Stomach (tissue), 9 donors: ENCODE results near the gene REPS1. TPM values are rescaled to one million over a fixed set of nuclear protein-coding genes. Genes with fewer than 3 reads are reported as not detected.

Experiments used
- DNase-seq, 2 donors: peaks; one replicate each; pipeline versions ENCODE4 v3.0.0 to v3.0.0-alpha.2; 2013 to 2019
- H3K27ac ChIP-seq, 5 donors: fragments of 200-600 bp in 4 of 5; sonication (generic) in 4 of 5; one replicate each; pipeline ENCODE4 v1.5.1; 2013 to 2019; ENCODE audit warnings: mild to moderate bottlenecking in 1 of 5, moderate library complexity in 1 of 5
- H3K27me3 ChIP-seq, 3 donors: fragments of 200-600 bp; sonication (generic); one replicate each; pipeline ENCODE4 v1.5.1; 2017 to 2019; ENCODE audit warnings: mixed run types in 1 of 3
- H3K36me3 ChIP-seq, 4 donors: fragments of 200-600 bp; sonication (generic); 1 replicate in 3 of 4; 2 replicates in 1 of 4; pipeline ENCODE4 v1.5.1; 2016 to 2019
- H3K4me1 ChIP-seq, 4 donors: fragments of 200-600 bp; sonication (generic); one replicate each; pipeline ENCODE4 v1.5.1; 2016 to 2019
- H3K4me3 ChIP-seq, 4 donors: fragments of 200-600 bp; sonication (generic) in 3 of 4; one replicate each; pipeline ENCODE4 v1.5.1; 2016 to 2019; ENCODE audit warnings: mild to moderate bottlenecking in 1 of 4
- H3K9me3 ChIP-seq, 4 donors: fragments of 200-600 bp; sonication (generic); one replicate each; pipeline ENCODE4 v1.5.1; 2016 to 2019
- CTCF ChIP-seq, 7 experiments: fragments of 450-650 bp in 4 of 7; fragments of 200-600 bp in 3 of 7; sonication (generic) in 3 of 7; IDR thresholded peaks; one replicate each; pipeline ENCODE4 v1.5.1; 2016 to 2019; ENCODE audit warnings: antibody characterized with exemption in 7 of 7, control low read depth in 2 of 7, mild to moderate bottlenecking in 1 of 7
- EP300 ChIP-seq: sonication (generic); formaldehyde crosslinking; IDR thresholded peaks from one replicate; pipeline ENCODE4 v1.6.1; 2017; ENCODE audit warnings: antibody characterized with exemption
- POLR2A ChIP-seq, 4 donors: fragments of 450-650 bp; IDR thresholded peaks; one replicate each; pipeline ENCODE4 v1.6.1; 2016; ENCODE audit warnings: antibody characterized with exemption in 4 of 4, control low read depth in 2 of 4, mild to moderate bottlenecking in 1 of 4, moderate library complexity in 1 of 4
- POLR2AphosphoS5 ChIP-seq, 3 donors: sonication (generic); formaldehyde crosslinking; IDR thresholded peaks; one replicate each; pipeline ENCODE4 v1.6.1; 2016; ENCODE audit warnings: antibody characterized with exemption in 3 of 3
- WGBS, 5 donors: extraction: QIAGEN DNeasy Blood & Tissue Kit in 3 of 5; methylation state at CpG; one replicate each; pipeline versions ENCODE4 v1.1.5 to v1.1.7; 2013 to 2018; 5-methylcytosine and 5-hydroxymethylcytosine counted together
- intact Hi-C: fragments of 100-400 bp; cut with DNase I; formaldehyde crosslinking; loops from one replicate; pipeline ENCODE4 v1.15.1; 2023; ENCODE audit warnings: low total_unique reads
- polyA plus RNA-seq, 3 donors: library from polyadenylated mRNA; stranded (reverse); fragments of 200-250 nt; gene quantifications; one replicate each; pipeline ENCODE4 v1.2.3, GENCODE V29; 2013
- total RNA-seq, 5 donors: library from RNA; depleted of rRNA; stranded (reverse); fragments of >200 nt; gene quantifications; one replicate each; pipeline versions ENCODE4 v1.1.0 to v1.2.3, GENCODE V29; 2014 to 2016
- donor health status: healthy with polysubstance abuse.
- donor health status: Bipolar disorder and iron deficiency.
- donor health status: healthy.

Gene REPS1
- total and polyA plus RNA-seq, 8 donors = 11.8 to 85.4 (median 41.6) TPM

- TF ChIP-seq POLR2AphosphoS5 (IDR thresholded peaks at IDR 0.05) (peak in 2 of 3 donors; percentile 63 to 68), POLR2A (IDR thresholded peaks at IDR 0.05) (no peak), EP300 (no peak)
- peak overlapping the region in 3 of 5 donors; percentile 51 to 59 (median 52) for H3K27ac ChIP-seq
- intact Hi-C loops = no loop called here
- DNase-seq = peak; percentile 37 to 89
- H3K4me1 ChIP-seq = peaks cover 9 to 26% (median 18%) of the 10 kb centered on the region in 4 donors
- 36 to 58% (median 39%) methylated on average over 3 of the region's 3 CpGs for WGBS, 5 donors
- H3K9me3 ChIP-seq = no peaks in the 10 kb centered on the region
- H3K4me3 ChIP-seq = no peak overlapping the region
- H3K36me3 ChIP-seq = no peaks in the 10 kb centered on the region
- no peaks in the 10 kb centered on the region for H3K27me3 ChIP-seq
These were observed 26.9 kb upstream of the REPS1 start for GRCh38 chr6:139014945-139015344.

GRCh38 chr6:139013185-139013800 is 25.2 kb upstream of the REPS1 start:
- TF ChIP-seq POLR2A (IDR thresholded peaks at IDR 0.05) (no peak), CTCF (IDR thresholded peaks at IDR 0.05) (no peak), POLR2AphosphoS5 (IDR thresholded peaks at IDR 0.05) (no peak), EP300 (no peak)
- H3K27me3 ChIP-seq = no peaks in the 10 kb centered on the region
- DNase-seq = no peak
- peak overlapping the region in 3 of 5 donors; percentile 38 to 61 (median 49) for H3K27ac ChIP-seq
- H3K9me3 ChIP-seq = no peaks in the 10 kb centered on the region
- H3K4me3 ChIP-seq = no peak overlapping the region
- intact Hi-C loops = no loop called here
- 92 to 100% (median 97%) methylated on average over 4 of the region's 4 CpGs for WGBS, 5 donors
- no peaks in the 10 kb centered on the region for H3K36me3 ChIP-seq
- H3K4me1 ChIP-seq = peaks cover 9 to 26% (median 18%) of the 10 kb centered on the region in 4 donors

- 57 to 82% (median 66%) methylated on average over 3 of the region's 3 CpGs for WGBS, 5 donors
- no peaks in the 10 kb centered on the region for H3K9me3 ChIP-seq
These were observed 23.9 kb upstream of the REPS1 start for GRCh38 chr6:139011980-139012379.

GRCh38 chr6:139010674-139011073 is 22.6 kb upstream of the REPS1 start:
- DNase-seq = no peak
- no peak overlapping the region for H3K4me3 ChIP-seq
- no peaks in the 10 kb centered on the region for H3K27me3 ChIP-seq
- TF ChIP-seq POLR2AphosphoS5 (IDR thresholded peaks at IDR 0.05) (no peak), POLR2A (IDR thresholded peaks at IDR 0.05) (no peak), EP300 (no peak)
- H3K27ac ChIP-seq = no peak overlapping the region
- intact Hi-C loops = no loop called here
- no peaks in the 10 kb centered on the region for H3K9me3 ChIP-seq
- H3K4me1 ChIP-seq = peaks cover 0 to 6% (median 6%) of the 10 kb centered on the region in 4 donors
- H3K36me3 ChIP-seq = no peaks in the 10 kb centered on the region

More at GRCh38 chr6:139011980-139012379, 23.9 kb upstream of the REPS1 start:
- intact Hi-C loops = no loop called here
- no peaks in the 10 kb centered on the region for H3K36me3 ChIP-seq
- no peak overlapping the region for H3K27ac ChIP-seq
- DNase-seq = no peak
- no peak for TF ChIP-seq POLR2A (IDR thresholded peaks at IDR 0.05)
- TF ChIP-seq POLR2AphosphoS5 (IDR thresholded peaks at IDR 0.05) = no peak
- TF ChIP-seq EP300 = no peak
- TF ChIP-seq CTCF (IDR thresholded peaks at IDR 0.05) = no peak
- no peaks in the 10 kb centered on the region for H3K27me3 ChIP-seq
- H3K4me1 ChIP-seq = peaks cover 6 to 19% (median 14%) of the 10 kb centered on the region in 4 donors
- no peak overlapping the region for H3K4me3 ChIP-seq

- Histone ChIP-seq H3K27ac (no peak overlapping the region), H3K36me3 (no peaks in the 10 kb centered on the region), H3K4me3 (no peak overlapping the region), H3K9me3 (no peaks in the 10 kb centered on the region), H3K27me3 (no peaks in the 10 kb centered on the region), H3K4me1 (no peaks in the 10 kb centered on the region)
- no peak for DNase-seq
- intact Hi-C loops = no loop called here
- 81 to 87% (median 86%) methylated on average over 9 of the region's 9 CpGs for WGBS, 5 donors
- TF ChIP-seq EP300 = no peak
- TF ChIP-seq POLR2AphosphoS5 (IDR thresholded peaks at IDR 0.05) = no peak
- TF ChIP-seq POLR2A (IDR thresholded peaks at IDR 0.05) = no peak
- no peak for TF ChIP-seq CTCF (IDR thresholded peaks at IDR 0.05)
These were observed 20.1 kb upstream of the REPS1 start for GRCh38 chr6:139008117-139008516.
